Vagina (tissue), 2 donors: ENCODE measurements around the gene TUT7. TPM values are rescaled to one million over a fixed set of nuclear protein-coding genes. Genes with fewer than 3 reads are reported as not detected.
"Not testable (repeated sequence)": the region's sequence is repeated elsewhere in the genome, so short reads cannot be mapped to it uniquely, and the experiment has no call there.

Experiments
- DNase-seq, 2 donors: peaks; one replicate each; pipeline ENCODE4 v3.0.0-alpha.2; 2017; ENCODE audit errors: extremely low spot score in 2 of 2
- H3K27ac ChIP-seq: fragments of 200-600 bp; sonication (generic); one replicate; pipeline ENCODE4 v1.5.1; 2019
- H3K27me3 ChIP-seq: fragments of 200-600 bp; sonication (generic); one replicate; pipeline ENCODE4 v1.5.1; 2019
- H3K36me3 ChIP-seq, 2 donors: fragments of 200-600 bp; sonication (generic); one replicate each; pipeline ENCODE4 v1.5.1; 2017 to 2019
- H3K4me1 ChIP-seq: fragments of 200-600 bp; sonication (generic); one replicate; pipeline ENCODE4 v1.5.1; 2019
- H3K4me3 ChIP-seq, 2 donors: fragments of 200-600 bp; sonication (generic); 1 replicate in 1 of 2; 2 replicates in 1 of 2; pipeline ENCODE4 v1.5.1; 2016 to 2019
- H3K9me3 ChIP-seq: fragments of 200-600 bp; sonication (generic); one replicate; pipeline ENCODE4 v1.5.1; 2019
- POLR2A ChIP-seq, 2 donors: fragments of 450-650 bp; IDR thresholded peaks; one replicate each; pipeline ENCODE4 v1.6.1; 2017; ENCODE audit warnings: antibody characterized with exemption in 2 of 2, mild to moderate bottlenecking in 2 of 2, moderate library complexity in 2 of 2
- POLR2AphosphoS5 ChIP-seq, 2 donors: sonication (generic); formaldehyde crosslinking; IDR thresholded peaks; one replicate each; pipeline ENCODE4 v1.9.0; 2017; ENCODE audit warnings: antibody characterized with exemption in 2 of 2, mild to moderate bottlenecking in 2 of 2, low read depth in 1 of 2; ENCODE audit not compliant: insufficient read depth in 1 of 2
- intact Hi-C: fragments of 100-400 bp; cut with DNase I; formaldehyde crosslinking; loops from one replicate; pipeline ENCODE4 v1.15.1; 2023
- total RNA-seq: library from RNA; depleted of rRNA; stranded (reverse); fragments of >200 nt; gene quantifications from one replicate; pipeline ENCODE4 v1.2.3, GENCODE V29; 2016
- TF ChIP-seq, protein P1 (sequence below), 3 experiments: fragments of 450-650 bp in 2 of 3; fragments of 200-600 bp in 1 of 3; sonication (generic) in 1 of 3; IDR thresholded peaks; one replicate each; pipeline ENCODE4 v1.5.1; 2017 to 2019; ENCODE audit warnings: antibody characterized with exemption in 3 of 3, mild to moderate bottlenecking in 2 of 3, moderate library complexity in 2 of 3

TUT7 gene
- total RNA-seq, 1 donor from 2014 or later: 72.4 TPM

DNA sequence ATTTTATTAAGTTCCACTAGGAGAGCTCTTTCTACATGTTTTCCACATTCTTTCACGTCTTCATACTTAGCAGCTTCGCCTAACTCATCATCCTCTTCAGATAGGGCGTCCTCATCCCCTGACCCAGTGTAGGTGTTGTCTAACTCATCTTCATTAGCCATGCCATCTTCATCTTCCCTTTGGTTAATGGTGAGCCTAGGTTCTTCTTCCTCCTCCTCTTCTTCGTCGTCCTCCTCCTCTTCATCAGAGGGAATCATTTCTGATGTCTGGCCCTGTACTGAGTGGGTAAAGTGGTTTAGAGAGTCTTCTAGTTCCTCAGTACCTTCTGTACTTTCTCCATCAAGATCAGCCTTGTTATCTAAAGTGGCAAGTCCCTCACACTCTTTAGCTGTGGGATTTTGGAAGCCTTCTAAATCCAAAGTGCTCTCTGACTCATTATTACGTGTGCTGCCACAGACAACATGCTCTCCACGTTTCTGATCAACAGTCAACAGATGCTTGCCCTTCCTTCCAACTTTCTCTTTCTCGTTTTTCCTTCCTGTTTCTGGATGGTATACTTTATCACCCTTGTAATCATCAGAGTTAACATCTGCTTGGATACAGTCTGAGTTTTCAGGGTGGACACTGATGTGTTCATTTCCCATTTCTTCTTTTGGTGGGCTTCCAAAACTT, 31.1 kb downstream of the TUT7 start:
- H3K4me3 ChIP-seq: no peak overlapping the region
- no peak for TF ChIP-seq POLR2AphosphoS5 (IDR thresholded peaks at IDR 0.05; ENCODE audit: insufficient read depth in 1 of 2, low read depth in 1 of 2)
- TF ChIP-seq POLR2A (IDR thresholded peaks at IDR 0.05): no peak
- TF ChIP-seq, protein P1, sequence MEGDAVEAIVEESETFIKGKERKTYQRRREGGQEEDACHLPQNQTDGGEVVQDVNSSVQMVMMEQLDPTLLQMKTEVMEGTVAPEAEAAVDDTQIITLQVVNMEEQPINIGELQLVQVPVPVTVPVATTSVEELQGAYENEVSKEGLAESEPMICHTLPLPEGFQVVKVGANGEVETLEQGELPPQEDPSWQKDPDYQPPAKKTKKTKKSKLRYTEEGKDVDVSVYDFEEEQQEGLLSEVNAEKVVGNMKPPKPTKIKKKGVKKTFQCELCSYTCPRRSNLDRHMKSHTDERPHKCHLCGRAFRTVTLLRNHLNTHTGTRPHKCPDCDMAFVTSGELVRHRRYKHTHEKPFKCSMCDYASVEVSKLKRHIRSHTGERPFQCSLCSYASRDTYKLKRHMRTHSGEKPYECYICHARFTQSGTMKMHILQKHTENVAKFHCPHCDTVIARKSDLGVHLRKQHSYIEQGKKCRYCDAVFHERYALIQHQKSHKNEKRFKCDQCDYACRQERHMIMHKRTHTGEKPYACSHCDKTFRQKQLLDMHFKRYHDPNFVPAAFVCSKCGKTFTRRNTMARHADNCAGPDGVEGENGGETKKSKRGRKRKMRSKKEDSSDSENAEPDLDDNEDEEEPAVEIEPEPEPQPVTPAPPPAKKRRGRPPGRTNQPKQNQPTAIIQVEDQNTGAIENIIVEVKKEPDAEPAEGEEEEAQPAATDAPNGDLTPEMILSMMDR (IDR thresholded peaks at IDR 0.05): no peak
- no peaks in the 10 kb centered on the region for H3K27me3 ChIP-seq
- no peaks in the 10 kb centered on the region for H3K4me1 ChIP-seq
- no peaks in the 10 kb centered on the region for H3K9me3 ChIP-seq
- no peak for DNase-seq
- intact Hi-C loops: no loop called here
- H3K36me3 ChIP-seq: peaks cover 0 to 82% of the 10 kb centered on the region in 2 donors
- no peak overlapping the region for H3K27ac ChIP-seq

DNA sequence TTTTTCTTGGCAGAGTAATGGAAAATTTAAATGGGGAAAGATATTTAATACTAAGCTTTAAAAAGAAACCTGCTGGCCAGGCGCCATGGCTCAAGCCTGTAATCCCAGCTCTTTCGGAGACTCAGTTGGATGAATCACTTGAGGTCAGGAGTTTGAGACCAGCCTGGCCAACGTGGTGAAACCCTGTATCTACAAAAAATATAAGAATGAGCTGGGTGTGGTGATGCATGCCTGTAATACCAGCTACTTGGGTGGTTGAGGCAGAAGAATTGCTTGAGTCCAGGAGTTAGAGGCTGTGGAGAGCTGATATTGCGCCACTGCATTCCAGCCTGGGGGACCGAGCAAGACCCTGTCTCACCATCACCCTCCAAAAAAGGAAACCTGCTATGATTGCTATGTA, 32.8 kb downstream of the TUT7 start:
- H3K4me1 ChIP-seq: no peaks in the 10 kb centered on the region
- no peak for TF ChIP-seq POLR2AphosphoS5 (IDR thresholded peaks at IDR 0.05; ENCODE audit: insufficient read depth in 1 of 2, low read depth in 1 of 2)
- TF ChIP-seq, protein P1 (IDR thresholded peaks at IDR 0.05): no peak
- TF ChIP-seq POLR2A (IDR thresholded peaks at IDR 0.05): no peak
- peaks cover 0 to 76% of the 10 kb centered on the region in 2 donors for H3K36me3 ChIP-seq
- H3K27ac ChIP-seq: no peak overlapping the region
- intact Hi-C loops: no loop called here
- no peaks in the 10 kb centered on the region for H3K9me3 ChIP-seq
- no peaks in the 10 kb centered on the region for H3K27me3 ChIP-seq
- H3K4me3 ChIP-seq: no peak overlapping the region
- no peak for DNase-seq

DNA sequence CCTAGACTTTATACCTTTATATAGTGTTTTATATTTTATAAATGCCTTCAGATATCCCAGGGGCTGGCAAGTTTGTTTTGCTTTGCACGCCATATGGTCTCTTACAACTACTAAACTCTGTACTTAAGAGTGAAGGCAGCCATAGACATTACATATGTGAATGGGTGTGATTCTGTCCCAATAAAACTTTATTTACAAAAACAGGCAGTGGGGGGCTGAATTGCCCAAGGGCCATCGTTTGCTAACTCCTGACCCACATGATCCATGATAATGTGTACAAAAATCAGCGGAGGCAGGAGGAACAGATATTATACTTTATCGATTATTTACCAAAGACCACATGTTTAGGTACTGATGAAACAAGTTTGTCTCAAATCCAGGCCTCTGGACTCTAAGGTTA, 36.0 kb downstream of the TUT7 start:
- peaks cover 0 to 74% of the 10 kb centered on the region in 2 donors for H3K36me3 ChIP-seq
- H3K4me3 ChIP-seq: no peak overlapping the region
- no peaks in the 10 kb centered on the region for H3K27me3 ChIP-seq
- H3K27ac ChIP-seq: no peak overlapping the region
- TF ChIP-seq POLR2A (IDR thresholded peaks at IDR 0.05): no peak
- no peak for TF ChIP-seq POLR2AphosphoS5 (IDR thresholded peaks at IDR 0.05; ENCODE audit: insufficient read depth in 1 of 2, low read depth in 1 of 2)
- TF ChIP-seq, protein P1 (IDR thresholded peaks at IDR 0.05): no peak
- intact Hi-C loops: no loop called here
- H3K4me1 ChIP-seq: no peaks in the 10 kb centered on the region
- no peaks in the 10 kb centered on the region for H3K9me3 ChIP-seq
- DNase-seq: no peak

DNA sequence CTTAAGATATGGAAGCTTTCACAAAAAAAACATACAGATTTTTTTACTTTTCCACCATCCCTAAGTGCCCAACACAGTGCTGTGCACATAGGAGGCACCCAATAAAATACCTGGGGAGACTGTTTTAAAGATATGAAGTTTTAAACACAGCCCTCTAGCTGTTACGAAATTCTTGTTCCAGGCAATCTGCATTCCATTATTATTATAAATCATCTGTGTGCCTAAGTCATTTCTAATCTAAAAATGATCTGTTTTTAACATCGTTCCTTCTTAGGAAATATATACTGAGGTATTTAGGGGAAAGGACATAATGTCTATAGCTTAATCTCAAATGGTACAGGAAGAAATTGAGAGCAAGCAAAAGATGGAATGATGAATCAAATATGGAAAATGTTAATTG, 39.1 kb downstream of the TUT7 start:
- DNase-seq: no peak
- Histone ChIP-seq H3K9me3 (no peaks in the 10 kb centered on the region), H3K4me1 (no peaks in the 10 kb centered on the region), H3K27me3 (no peaks in the 10 kb centered on the region), H3K27ac (no peak overlapping the region), H3K4me3 (no peak overlapping the region), H3K36me3 (peaks cover 0 to 64% of the 10 kb centered on the region in 2 donors)
- intact Hi-C loops: no loop called here
- TF ChIP-seq POLR2AphosphoS5 (IDR thresholded peaks at IDR 0.05; ENCODE audit: insufficient read depth in 1 of 2, low read depth in 1 of 2) (no peak), POLR2A (IDR thresholded peaks at IDR 0.05) (no peak)
- TF ChIP-seq, protein P1 (IDR thresholded peaks at IDR 0.05): no peak

DNA sequence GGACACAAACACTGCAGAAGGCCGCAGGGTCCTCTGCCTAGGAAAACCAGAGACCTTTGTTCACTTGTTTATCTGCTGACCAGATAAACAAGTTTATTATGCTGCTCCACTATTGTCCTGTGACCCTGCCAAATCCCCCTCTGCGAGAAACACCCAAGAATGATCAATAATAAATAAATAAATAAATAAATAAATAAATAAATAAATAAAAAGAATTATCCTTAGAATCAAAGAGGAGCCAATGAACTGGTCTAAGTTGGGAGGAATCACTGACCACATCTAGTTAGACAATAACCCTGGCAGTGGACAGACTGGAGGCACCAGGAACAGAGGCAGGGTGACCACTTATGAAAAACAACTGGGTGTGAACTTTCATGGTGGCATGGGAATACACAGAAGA, 41.3 kb downstream of the TUT7 start:
- H3K4me3 ChIP-seq, H3K27me3 ChIP-seq, intact Hi-C loops, H3K27ac ChIP-seq, H3K9me3 ChIP-seq, H3K4me1 ChIP-seq, DNase-seq: not testable (repeated sequence)
- peaks cover 0 to 75% of the 10 kb centered on the region in 2 donors for H3K36me3 ChIP-seq
